Stimulated activated CD8-positive, alpha-beta memory T cell treated with anti-CD3 and anti-CD28 coated beads, Interleukin-12 subunit alpha, Interleukin-12 subunit beta, amount 100 ng/mL, for 24 hours (primary cell): ENCODE data around the gene KCNIP3.
A peak's percentile ranks its signal among the peaks of the same experiment; 100 is the strongest.

ENCODE experiments used
- DNase-seq: peaks from one replicate; pipeline ENCODE4 v3.0.0-alpha.2; 2020; ENCODE audit errors: extremely low read depth

The KCNIP3 gene

DNA sequence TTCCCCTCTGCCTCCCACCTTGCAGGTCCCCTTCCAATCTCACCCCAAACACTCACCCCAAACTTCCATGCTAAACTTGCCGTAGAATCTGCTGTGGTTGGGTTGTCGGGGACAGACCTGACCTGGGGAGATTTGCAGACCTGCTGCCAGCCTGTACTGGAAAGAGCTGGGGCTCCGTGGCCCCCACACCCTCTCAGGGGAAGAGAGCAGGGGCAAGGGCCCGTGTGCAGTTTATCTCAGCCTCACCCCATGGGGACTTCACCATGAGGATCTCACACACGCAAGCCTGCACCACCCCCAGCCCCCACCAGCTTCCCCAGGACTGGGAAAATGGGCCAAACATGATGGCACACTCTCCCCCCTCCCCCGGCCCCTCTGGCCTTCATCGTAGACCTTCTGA, 30.7 kb downstream of the KCNIP3 start:
- DNase-seq, result no peak

DNA sequence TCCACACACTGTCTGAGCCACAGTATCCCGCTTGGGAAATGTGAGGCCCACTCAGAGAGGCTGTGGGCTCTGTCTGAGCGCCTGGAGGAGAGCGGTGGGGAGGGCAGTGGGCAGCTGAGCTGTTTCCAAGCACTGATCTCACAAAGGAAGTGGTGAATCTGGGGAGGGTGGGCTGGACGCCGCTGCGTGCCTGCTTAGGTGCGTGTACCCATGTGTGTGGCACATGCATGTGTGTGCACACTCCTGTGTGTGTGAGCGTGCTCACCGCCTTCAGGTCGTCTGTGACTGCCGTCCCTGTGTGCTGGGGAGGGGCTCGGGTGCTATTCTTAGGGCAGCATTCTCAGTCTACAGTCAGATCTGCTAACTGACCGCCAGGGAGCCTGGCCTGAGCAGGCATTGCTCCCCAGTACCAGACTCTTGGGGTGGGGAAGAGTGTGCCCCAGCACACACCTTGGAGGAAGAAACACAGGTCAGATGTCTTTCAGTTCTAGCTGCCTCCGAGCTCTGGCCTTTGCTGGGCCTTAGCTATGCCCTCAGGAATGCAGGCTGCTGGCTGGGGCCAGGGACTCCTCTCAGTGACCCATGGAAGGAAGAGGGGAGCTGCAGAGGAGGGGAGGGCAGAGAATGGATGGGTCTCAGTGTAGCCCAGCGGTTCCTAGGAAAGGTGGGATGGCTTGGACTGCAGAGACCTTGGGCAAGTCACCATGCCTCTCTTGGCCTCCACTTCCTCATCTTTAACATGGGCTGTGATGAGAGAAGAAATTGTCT, 31.4 kb downstream of the KCNIP3 start:
- no peak for DNase-seq

DNA sequence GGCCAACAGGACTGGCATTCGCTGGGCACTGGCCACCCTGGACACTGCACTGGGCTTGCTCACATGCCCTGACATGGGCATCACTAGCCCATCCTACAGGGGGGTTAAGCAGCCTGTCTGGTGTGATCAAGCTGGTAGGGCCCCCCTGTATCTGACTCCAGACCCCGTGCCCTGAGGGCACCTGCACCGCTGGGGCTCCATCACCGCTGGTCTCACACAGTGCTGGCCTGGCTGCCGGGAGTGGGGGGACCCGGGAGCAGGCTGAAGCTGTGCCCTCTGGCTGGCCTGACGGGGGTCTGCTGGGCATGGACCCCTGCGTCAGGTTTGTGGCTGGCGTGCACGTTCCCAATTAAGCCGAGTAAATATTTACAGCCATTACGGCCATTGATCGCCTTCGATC, 32.3 kb downstream of the KCNIP3 start:
- no peak for DNase-seq

DNA sequence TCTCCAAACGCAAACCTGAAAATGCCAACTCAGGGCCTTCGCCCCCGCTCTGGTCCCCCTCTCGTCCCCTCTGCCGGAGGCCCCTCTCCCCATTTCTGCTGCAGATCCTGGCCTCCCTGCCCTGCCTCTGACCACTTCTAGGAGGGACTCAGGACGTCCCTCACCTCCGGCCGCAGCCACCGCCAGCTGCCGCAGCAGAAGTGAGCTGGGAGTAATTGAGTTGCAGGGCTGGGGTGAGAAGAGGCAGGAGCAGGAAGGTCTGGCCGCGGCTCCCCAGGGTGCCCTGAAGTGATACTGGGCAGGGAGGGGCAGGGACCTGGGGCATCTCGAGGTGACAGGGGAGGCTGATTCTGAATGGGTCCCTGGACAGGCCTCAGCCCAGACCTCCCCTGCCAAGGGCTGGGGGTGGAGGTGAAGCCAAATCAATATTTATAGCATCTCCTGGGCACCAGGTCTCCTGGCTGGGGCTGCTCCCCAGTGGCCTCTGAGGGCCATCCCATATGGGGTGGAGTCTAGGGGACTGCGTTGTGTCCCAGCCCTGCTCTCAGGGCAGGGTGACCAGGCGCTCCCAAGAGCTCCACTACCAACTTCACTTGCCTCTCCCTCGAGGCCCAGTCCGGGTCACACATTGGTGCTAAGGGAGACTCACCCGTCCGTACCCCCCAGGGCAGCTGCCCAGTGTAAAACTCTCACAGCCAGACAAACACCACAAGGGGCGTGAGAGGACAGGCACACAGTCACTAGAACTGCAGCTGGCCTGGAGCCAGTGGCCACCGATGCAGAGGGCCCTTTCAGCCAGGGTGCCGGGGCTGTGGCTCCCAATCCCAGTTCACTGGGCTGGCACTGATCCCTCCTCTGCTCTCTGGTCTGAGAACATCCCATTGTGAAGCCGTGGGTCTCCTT, 33.0 kb downstream of the KCNIP3 start:
- DNase-seq, result no peak

DNA sequence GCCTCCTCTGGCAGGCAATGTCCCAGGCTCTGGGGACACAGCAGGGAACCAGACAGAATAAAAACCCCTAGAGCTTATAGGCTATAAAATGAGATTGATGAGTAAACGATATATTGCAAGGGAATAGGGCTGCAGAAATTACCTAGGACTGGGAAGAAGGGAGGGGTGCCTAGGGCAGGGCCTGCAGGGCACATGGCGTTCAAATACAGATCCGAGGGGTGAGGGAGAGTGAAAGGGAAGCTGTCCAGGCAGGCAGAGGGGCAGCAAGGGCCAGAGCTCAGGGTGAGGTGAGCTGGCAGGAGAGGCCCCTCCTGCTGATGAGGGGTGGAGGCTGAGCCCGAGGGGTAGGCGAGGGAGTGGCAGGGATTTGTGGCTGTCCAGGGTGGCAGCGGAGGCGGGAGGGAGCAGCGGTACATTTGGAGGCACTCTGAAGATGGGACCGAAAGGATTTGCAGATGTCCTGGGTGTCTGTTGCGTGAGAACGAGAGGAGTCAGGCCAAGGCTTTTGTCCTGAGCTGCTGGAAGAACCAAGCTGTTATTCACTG, 33.7 kb downstream of the KCNIP3 start:
- DNase-seq, result no peak

DNA sequence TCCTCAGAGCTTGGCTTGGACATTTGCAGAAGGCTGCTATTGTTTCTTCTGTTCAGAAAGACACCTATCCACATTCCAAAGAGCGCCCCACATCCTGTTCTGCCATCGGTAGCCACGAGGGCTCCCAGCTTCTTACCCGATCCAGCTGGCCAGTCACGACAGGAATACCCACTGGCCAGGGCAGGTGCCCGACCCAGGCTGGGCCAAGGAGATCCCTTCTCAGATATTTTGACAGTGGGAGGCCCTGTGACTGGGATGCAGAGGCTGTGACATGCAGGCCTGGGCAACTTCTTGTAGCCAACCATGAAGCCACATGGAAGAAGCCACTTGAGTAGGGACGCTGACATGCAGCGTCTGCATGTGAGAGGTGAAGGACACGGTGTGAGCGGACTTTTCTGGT, 34.5 kb downstream of the KCNIP3 start:
- no peak for DNase-seq

DNA sequence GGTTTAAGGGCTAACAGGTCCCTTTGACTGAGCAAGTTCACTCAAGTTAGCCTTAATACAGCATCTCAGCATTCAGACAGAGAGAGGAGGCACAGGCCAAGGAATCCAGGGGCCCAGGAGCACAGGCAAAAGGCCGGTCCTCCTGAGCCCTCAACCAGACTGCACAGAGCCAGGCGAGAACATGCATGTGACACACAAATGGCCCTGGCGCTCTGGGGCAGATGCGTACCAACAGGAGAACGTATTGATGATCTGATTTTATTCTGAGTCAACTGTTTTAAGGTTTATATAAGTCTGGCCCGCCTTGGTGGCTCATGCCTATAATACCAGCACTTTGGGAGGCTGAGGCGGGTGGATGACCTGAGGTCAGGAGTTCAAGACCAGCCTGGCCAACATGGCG, 34.9 kb downstream of the KCNIP3 start:
- DNase-seq, result no peak

DNA sequence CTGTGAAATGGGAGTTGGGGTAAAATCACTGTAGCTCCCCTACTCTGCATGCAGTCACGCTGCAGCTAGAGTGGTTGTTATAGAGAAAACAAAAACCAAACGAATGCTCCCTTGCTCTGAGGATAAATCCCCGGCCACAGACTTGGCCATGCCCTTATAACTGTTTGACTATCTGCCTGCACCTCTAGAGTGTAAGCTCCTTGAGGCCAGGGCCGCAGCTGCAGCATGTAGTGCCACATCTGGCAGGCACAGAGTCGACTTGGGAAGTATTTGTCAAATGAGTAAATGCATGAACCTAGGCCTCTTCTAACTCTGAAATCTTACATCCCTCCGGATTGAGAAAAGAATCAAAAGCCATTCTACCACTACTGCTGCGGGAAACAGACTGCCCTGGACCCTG, 35.9 kb downstream of the KCNIP3 start:
- DNase-seq, result no peak

DNA sequence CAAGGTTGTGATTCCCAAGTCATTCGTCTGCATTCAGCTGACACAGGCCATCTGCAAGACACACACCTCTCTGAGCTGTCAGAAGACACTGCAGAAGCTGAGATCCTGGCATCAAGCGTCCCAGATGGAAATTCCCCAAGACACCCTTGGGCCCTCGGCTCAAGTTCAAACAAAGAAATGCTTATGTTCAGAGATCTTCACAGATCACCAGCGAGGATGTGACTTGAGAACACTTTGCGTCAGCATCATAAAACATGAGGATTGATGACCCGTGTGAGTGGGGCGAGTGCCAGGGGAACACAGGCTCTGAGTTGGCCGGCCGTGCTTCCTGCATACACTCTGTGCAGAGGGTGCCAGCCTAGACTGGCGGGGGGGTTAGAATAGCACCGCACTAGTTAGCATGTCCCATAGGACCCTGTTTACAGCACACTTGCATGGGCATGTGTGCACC, 36.8 kb downstream of the KCNIP3 start:
- DNase-seq, result no peak

DNA sequence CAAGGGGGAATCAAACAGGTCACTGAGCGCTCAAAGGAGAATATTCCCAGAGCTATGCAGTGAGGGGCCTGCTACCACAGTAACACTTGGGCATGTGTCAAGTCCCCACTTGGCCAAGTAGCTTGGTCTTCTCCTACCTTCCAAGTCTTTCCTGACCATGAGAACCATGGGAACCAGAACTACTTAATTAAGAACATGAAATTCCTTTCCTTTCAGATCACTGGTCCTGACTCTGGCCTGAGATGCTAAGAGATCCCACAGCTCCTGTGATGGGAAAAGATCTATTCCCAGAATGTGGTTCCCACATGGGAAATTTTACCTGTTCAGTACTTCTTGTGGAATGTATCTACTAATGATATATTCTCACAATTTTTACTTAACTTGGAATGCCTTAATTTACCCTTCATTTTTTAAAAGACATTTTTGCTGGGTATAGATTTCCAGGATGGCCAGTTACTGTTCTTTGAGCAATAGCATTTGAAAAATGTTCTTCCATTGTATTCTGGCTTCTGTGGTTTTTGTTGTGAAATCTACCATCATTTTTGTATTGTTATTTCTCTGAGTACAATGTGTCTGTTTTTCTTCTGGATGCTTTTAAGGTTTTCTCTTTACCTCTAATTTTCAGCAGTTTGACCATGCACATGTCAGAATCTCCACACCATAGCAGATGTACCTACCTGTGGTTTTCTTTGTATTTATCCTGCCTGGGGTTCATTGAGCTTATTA, 37.9 kb downstream of the KCNIP3 start:
- DNase-seq, result no peak

DNA sequence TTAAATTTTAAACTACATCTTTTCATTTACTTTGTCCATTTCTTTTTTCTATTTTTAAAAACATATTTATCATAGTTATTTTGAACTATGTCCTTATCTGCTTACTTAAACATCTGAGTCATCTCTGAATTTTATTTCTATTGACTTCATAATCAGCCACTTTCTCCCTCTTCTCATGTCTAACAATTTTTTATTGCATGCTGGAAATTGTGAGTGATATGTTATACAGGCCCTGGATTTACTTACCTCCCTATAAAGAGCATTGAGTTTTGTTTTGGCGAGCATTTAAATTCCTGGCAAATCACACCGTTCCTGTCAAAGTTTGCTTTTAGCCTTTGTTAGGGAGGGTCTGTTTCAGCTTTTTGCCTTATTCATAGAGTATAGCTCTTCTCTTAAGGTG, 39.3 kb downstream of the KCNIP3 start:
- DNase-seq, result no peak

DNA sequence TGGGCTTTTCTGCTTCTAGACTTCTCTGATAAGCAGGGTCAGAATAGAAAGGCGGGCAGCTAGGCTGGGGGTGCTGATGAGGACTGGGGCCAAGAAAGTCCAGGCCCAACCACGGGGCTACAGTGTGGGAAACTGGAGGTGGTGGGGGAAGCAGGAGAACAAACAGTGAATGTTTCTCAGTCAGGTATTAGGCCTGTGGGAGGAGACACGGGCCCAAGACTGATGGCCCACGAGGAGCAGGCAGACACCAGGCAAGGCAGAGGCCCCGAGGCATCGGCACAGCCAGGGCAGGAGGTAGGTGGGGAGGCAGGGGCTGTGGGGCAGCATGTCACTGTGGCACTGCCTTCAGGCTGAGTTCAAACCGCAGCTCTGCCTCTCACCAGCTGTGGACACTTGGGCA, 40.7 kb downstream of the KCNIP3 start:
- DNase-seq, result no peak

DNA sequence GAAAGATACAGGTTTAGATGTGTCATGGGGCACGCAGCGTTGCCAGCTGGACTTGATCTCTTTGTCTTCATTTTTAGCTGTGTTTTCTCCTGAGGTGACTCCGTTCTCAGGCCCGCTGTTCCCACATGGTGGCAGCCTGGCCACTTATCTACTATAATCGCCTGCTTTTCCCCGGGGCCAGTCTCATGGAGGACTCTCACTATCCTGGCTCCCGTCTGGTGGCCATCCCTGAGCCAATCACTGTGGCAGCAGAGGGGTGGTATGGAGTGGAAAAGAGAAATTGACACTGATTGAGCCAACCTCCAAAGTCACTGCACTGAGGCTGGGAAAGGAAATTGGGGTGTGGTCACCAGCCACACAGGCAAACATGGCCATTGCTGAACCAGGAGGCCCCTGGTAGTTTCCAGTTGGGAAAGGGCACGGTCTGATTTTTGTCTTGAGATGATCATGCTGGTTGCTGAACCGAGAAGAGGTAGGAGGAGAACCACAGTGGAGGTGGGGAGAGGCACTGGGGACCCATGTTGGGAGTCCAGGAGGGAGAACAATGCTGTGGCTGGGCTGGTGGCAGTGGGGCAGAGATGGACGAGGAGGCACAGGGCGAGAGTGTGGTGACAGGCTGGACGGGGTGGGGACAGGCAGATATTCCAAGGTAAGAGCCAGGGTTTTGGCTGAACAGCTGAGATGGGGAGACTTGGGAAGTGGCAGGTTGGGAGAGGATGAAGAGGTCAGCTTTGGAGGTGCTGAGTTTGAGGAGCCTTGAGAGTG, 45.6 kb downstream of the KCNIP3 start:
- DNase-seq, result no peak

DNA sequence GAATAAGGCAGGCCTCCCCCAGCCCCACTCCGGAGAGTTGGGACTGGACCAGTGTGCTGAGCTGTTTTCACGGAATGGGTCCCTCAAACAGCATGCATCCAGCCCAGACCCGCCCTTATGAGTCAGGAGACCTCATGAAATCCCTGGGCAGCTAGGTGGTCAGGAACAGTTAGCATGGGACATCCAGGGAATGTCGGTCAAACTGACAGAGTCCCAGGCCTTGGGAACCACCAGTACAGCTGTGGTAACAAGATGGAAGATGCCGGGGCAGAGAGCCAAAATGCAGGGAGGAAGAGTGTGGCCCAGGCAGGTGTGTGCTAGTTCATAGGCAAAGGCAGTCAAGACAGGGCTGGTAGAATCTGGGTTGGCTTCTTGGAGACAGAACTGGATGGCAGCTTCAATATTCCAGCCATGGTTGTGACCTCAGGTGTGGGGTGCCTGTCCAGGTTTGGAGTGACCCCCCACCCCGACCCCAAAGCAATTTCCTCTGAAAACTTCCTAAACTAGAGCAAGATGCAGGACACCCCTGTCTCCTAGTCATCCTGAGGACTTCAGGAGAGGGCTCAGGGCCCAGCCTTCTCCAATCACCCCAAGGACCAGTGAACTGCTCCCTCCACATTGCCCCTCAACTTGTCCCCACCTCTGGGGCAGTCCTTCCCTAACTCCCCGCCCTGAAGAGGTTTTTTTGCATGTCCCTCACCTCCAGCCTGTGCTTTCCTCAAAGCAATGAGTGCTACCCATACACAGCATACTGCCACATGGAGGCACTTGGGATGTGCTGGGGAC, 46.5 kb downstream of the KCNIP3 start:
- no peak for DNase-seq

DNA sequence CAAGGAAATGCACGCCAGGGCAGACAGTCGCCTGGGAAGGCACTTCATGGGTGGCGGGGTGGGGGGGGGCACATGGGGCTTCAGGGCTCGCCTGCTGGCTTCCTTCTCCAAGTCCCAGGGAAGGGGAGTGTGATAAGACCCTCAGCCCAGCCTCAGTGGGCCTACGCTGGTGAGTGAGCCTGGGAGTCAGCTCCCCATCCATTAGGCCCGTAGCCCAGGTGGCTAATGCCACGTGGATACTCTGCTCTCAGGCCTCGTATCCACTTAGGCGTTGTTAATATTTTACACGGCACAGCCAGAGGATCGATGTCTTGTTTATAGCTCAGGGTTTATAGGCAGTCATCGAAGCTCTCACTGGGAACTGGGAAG, 47.1 kb downstream of the KCNIP3 start:
- no peak for DNase-seq

DNA sequence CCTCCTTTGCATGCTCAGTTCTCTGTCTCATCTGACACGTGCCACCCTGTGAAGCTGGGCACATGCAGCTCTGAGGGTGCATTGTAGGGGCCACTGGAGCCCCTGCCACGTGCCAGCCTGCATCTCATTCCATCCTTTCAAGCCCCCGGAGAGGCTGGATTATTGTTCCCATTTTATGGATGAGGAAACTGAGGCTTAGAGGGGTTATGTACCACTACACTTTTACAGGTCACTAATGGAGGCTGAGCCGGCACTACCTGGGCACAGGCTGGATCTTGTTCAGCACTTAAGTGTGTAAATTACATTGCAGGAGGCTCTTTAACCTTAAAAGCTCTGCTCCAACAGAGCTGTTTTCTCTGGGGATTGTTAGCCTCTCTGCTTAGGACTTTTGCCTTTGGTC, 47.5 kb downstream of the KCNIP3 start:
- DNase-seq, result no peak

DNA sequence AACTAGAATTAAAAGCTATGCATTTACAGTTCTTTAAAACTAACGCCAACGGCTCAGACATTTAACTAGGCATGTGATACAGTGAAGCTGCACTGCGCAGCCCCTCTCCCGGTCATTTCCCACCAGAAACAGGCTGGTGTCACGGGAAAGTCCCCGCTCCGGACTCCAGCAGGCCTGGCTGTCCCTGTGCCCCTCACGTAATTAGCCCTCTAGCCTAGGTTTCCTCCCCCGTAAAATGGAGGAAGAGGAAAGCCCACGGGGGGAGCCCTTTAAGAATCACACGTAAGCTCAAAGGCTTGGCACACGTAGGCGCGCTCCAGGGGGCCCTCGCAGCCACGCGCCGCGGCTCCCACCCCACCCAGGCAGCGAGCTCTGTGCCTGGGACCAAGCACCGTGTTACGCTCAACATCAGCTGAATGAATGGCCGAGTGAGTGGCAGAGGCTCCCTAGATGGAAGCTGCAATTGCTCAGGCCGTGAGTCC, 48.0 kb downstream of the KCNIP3 start:
- no peak for DNase-seq

DNA sequence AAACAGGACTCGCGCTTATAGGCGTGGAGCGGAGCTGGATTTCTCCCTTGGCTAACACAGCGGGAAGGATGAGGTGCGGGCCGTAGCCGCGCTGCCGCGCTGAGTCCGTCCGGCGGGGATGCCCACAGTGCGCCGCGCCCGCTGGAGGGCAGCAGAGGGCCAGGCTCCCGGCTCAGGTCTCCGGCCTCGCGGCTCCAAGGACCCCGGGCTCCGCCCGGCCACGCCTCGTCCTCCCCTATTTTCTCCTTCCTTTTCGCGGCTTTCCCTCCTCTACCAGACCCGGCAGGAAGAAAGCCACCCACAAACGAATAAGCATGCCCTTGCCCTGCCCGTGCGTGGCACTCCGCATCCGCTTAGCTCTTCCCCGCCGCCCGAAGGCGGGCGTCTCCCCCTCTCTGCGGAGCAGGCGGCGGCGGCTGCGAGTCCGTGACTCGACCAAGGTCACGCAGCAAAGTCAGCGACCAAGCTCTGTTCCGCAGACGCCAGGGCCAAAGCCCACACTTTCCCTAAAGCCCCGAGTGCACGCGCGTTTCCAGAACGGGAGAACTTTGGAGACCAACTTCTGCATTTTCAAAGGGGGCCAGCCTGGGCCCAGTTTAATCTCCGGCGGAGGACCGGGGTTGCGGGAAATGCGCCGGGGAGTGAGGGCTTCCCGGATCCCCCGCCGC, 48.5 kb downstream of the KCNIP3 start:
- peak; percentile 30 for DNase-seq

DNA sequence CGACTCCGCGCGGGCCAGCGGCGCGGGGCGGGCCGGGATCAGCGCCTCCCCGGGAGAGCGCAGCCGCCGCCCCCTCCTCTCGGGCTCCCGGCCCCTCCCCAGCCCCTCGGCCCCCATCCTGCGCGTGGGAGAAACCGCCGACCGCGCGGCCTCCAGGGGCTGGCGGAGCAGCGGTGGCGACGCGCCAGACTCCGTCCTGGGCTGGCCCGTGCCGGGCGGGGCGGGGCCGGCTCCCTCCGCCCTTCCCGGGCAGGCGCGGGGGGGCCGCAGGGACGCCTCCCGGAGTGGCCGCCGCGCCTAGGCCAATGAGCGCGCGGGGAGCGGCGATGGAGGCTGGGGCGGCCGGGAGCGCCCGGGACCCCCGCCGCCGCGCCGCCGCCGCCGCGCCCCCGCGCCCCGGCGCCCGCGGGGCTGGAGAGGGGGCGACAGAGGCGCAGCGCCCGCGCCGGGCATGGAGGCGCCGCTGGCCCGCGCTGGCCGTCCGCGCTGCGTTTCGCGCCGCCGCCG, 49.1 kb downstream of the KCNIP3 start:
- DNase-seq, result no peak
